ENCODE data around the gene NHS.

The NHS gene

DNA sequence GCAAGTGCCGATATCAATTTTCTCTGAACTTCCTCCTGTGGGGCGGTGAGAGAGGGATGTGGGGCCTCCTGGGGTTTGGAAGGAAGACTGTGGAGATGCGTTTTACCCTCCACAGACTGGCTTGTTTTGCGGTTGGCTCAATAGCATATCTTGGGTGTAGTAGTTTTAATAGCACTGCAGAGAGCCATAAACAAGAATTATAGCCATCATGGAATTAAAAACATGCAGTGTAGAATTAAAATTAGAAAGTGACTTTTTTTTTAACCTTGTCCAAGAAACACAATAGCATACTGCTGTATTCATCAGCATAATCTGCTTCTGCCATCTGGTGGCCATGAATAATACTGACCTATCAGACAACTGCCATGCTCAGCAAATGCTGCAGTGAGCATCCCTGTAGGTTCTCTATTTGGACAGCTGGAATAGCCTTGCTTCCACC, 315.0 kb downstream of the NHS start:
- peak; percentile 3 for DNase-seq

DNA sequence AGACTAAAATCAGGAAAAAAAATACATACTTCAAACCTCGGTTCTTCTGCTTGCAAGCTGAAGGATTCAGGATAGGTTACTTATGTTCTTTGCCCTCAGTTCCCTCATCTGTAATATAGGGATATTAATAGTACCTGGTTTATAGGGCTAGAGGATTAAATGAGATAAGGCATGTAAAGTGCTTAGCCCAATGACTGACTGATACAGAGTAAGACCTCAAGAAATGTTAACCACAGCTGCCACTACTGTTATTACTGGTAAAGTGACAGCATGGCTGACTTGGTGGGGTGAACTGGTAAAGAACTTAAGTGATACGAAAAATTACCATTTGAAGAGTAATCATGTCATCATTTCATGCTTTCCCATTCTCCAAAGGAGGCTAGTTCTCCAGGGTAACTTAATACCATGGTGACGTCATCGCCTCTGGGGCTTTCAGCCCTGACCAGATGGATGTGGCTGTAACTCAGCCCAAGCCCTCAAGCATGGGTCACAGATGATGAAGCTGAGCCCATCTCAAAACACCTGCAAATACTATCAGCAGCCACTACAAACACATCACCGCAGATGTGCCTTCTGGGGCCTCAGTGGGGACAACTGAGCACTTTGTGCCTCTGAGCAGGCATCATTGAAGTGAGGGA, 317.8 kb downstream of the NHS start:
- DNase-seq = no peak

DNA sequence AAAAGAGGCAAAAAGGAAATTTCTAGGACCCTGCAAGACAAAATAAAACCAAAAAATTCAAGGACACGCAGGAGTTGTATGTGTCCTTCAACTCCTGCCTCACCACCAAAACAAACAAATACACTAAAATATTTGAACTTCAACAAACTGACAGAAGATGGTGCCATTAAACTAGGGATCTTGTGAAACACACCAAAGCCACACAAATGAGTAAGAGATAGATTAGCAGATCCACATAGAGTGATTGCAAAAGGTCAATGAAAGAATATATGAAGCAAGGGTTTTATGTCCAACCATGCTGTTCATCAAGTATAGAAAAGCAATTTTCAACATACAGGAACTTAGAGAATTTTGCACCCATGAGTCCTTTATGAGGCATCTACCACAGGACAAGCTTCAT, 322.2 kb downstream of the NHS start:
- DNase-seq = no peak

GRCh38 chrX:17700976-17701375, 326.0 kb downstream of the NHS start:
- no peak for DNase-seq

- no peak for DNase-seq
These were observed 328.2 kb downstream of the NHS start for GRCh38 chrX:17703201-17703600.

DNA sequence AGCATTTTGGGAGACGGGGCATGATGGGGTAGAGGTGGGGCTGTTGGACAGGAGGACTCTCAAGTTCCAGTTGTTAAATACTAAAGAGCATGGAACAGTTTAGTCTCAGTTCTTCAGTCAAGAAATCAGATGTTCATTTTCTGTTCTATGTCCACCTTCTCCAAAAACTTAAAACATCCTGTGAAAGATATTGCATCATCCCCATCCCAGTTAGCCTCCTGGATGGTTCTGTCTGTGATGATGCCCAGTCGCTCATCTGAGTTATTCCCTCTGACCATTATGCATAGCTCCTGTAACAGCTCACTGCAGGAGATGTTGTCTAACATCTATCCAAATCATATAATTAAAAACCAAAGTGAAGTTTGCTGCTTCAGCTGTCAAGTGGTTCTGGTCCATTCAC, 330.2 kb downstream of the NHS start:
- DNase-seq = no peak

GRCh38 chrX:17706676-17707075, 331.7 kb downstream of the NHS start:
- DNase-seq = no peak

- DNase-seq = no peak
These were observed 332.7 kb downstream of the NHS start for GRCh38 chrX:17707731-17708130.

GRCh38 chrX:17710871-17711301, 335.9 kb downstream of the NHS start:
- DNase-seq = no peak

DNA sequence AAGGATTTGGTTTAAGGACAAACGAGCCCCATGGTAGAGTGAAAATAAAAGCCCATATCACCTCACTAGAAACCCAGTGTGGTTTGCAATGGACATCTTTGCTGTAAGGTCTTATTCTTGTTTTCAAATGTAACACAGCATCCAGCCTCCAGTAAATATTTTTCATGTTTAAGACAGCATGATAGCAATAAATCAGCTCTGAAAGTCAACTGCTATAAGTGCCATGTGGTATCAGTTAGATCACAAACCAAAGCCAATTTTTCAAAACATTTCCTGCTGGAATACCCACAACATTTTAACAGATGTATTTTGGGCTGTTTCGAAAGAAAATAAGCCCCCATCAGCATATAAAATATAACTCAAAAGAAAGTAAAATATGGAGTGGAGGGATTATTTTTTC, 338.3 kb downstream of the NHS start:
- DNase-seq = no peak

GRCh38 chrX:17718649-17719165, 343.7 kb downstream of the NHS start:
- no peak for DNase-seq

GRCh38 chrX:17719711-17720110, 344.7 kb downstream of the NHS start:
- DNase-seq = no peak

GRCh38 chrX:17721715-17722114, 346.7 kb downstream of the NHS start:
- DNase-seq = no peak

GRCh38 chrX:17725181-17725580, 350.2 kb downstream of the NHS start:
- DNase-seq = no peak

- no peak for DNase-seq
These were observed 357.3 kb downstream of the NHS start for GRCh38 chrX:17732138-17732783.

DNA sequence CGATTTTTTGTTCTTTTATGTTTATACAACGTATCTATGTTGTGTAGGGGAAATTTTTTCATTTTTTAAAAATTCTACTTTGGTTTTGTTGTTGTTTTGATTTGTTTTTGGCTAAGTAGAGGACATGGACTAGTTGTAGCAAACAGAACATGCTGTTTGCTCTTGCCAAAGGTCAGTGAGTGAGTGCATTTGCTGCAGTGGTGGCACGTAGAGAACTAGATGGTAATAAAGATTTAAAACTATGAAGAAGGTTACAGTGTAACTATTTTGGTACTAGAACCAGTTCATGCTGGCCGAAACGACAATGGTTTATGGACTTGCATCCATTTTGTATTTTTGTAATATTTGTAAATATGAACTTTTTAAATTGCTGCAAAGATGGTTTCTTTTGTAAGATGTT, 360.4 kb downstream of the NHS start:
- DNase-seq = no peak

GRCh38 chrX:17736478-17736855, 361.5 kb downstream of the NHS start:
- DNase-seq = no peak

DNA sequence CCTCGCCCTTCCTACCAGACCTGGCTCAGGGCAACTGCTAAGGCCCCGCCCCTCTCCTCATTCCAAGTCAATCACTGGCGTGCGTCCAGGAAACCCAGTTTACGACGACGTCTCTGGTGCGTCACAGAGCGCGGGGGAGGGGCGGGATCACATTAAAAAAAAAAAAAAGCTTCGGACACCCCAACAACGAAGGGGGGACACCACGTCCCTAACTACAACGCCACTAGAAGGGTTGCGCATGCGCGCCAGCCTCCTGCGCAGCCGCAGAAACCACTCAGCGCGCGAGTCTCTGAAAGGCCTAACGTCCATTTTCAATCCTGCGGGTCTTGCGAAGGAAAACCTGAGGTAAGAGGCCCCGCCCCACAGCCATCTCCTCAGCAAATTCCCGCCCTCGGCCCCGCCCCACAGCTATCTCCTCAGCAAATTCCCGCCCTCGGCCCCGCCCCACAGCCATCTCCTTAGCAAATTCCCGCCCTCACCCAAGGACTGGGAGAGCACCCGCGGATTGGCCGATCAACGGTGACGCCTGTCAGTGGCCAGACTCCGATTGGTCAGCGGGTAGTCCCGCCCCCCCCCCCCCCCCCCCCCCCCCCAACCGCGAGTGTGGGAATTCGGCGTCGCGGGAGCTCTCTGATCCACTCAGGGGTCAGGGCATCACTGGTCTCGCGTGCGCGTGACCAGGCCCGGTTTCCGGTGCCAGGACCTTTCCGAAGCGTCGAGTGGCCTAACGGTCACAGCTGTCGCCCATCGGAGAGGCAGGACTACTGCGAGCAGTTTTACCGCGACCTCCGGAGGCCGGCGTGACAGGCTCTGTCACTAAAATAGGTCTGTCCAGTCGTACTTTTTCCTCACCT, 362.1 kb downstream of the NHS start, which contains the start of gene SCML1:
Gene SCML1 (plus strand): TSS at position 638 of the 854 bp plus-strand sequence. CDS start 6,694 bp downstream, outside the sequence.
- DNase-seq = peak; percentile 86

DNA sequence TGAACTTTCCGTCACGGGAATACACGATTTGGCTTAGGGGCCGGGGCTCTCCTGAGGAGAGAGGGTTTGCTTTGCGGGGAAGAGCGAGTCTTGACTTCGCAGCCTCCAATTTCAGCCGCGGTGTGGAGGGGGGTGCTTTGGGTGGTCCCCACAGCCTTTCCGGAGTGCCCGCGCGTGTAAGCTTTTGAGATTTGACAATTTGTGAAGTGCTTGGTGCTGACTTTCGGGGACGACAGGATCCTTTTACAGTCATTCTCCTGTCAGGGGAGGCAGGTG, 362.6 kb downstream of the NHS start:
- no peak for DNase-seq

DNA sequence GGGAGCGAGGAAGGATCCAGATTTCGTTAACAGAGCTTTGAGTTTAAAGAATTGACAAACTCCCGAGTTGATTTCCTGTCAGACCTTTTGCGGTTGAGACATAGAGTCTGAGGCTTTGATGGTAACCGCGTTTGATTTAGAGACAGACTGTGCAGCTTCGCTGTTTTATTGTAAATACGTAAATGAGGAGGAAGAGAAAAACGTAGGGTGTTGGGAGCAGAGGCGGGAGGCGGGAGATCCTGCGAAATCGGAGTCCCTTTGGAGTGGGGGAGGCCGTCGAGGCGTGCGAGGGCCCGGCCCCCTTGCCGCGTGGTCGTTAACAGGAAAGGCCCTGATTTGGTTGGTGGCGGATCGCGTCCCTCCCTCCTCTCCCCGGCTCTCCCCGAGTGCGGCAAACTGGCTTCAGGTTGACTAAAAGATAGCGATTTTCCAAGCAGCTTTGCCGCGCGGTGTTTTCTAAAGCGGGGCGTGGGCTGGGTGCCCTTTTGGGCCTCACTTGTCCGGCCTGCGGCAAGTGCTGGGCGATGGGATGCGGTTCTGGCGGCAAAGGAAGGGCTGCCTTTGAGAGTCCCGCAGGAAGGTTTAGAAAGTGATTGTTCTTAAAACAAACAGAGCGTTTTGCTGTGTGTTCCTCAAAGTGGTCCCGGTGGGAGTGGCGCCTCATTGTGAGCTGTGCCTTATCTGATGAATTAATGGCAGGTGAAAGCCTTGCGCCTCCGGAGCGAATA, 363.1 kb downstream of the NHS start:
- peak; percentile 21 for DNase-seq

- no peak for DNase-seq
These were observed 363.9 kb downstream of the NHS start for GRCh38 chrX:17738737-17739535.
